ENCODE results near the gene ADRB1. TPM values are rescaled to one million over a fixed set of nuclear protein-coding genes. Genes with fewer than 3 reads are reported as not detected.

ADRB1 gene
- total and polyA plus RNA-seq, 3 donors from 2014 or later = 0.32 to 0.99 (median 0.55) TPM

- TF ChIP-seq, protein P1, sequence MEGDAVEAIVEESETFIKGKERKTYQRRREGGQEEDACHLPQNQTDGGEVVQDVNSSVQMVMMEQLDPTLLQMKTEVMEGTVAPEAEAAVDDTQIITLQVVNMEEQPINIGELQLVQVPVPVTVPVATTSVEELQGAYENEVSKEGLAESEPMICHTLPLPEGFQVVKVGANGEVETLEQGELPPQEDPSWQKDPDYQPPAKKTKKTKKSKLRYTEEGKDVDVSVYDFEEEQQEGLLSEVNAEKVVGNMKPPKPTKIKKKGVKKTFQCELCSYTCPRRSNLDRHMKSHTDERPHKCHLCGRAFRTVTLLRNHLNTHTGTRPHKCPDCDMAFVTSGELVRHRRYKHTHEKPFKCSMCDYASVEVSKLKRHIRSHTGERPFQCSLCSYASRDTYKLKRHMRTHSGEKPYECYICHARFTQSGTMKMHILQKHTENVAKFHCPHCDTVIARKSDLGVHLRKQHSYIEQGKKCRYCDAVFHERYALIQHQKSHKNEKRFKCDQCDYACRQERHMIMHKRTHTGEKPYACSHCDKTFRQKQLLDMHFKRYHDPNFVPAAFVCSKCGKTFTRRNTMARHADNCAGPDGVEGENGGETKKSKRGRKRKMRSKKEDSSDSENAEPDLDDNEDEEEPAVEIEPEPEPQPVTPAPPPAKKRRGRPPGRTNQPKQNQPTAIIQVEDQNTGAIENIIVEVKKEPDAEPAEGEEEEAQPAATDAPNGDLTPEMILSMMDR (IDR thresholded peaks at IDR 0.05) = no peak
- TF ChIP-seq POLR2A (IDR thresholded peaks at IDR 0.05) = no peak
- DNase-seq = no peak
- Histone ChIP-seq H3K36me3 (ENCODE audit: low read depth, missing control alignments) (no peaks in the 10 kb centered on the region), H3K4me3 (no peak overlapping the region), H3K4me1 (peaks cover 7% of the 10 kb centered on the region), H3K9me3 (no peaks in the 10 kb centered on the region), H3K27me3 (no peaks in the 10 kb centered on the region), H3K27ac (no peak overlapping the region)
- WGBS, 2 donors = 84 to 96% methylated on average over 3 of the region's 3 CpGs
- intact Hi-C loops (cut with DNase I; ENCODE audit: low total_unique reads) = no loop called here
Measured at GRCh38 chr10:114027951-114028350, 15.7 kb upstream of the ADRB1 start.

DNA sequence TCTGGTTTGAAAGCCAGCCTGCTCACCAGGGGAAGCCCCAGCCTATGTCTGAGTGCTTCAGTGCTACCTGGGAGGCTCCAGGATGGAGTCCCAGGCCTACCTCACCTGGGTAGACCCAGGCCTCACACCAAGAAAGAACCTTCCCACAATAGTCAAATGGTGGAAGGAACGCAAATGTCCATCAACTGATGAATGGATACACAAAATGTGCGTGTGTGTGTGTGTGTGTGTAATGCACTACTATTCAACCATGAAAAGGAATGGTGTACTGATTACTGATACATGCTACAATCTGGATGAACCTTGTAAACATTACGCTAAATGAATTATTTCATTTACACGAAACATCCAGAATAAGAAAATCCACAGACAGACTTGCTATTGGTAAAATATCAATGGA, 15.2 kb upstream of the ADRB1 start:
- Histone ChIP-seq H3K4me3 (no peak overlapping the region), H3K36me3 (ENCODE audit: low read depth, missing control alignments) (no peaks in the 10 kb centered on the region), H3K9me3 (no peaks in the 10 kb centered on the region), H3K27ac (no peak overlapping the region), H3K4me1 (peaks cover 7% of the 10 kb centered on the region), H3K27me3 (no peaks in the 10 kb centered on the region)
- no peak for DNase-seq
- WGBS, 2 donors = 93 to 98% methylated on average over 4 of the region's 4 CpGs
- TF ChIP-seq, protein P1 (IDR thresholded peaks at IDR 0.05) = no peak
- no peak for TF ChIP-seq POLR2A (IDR thresholded peaks at IDR 0.05)
- intact Hi-C loops (cut with DNase I; ENCODE audit: low total_unique reads) = no loop called here

- 82 to 83% methylated on average over 4 of the region's 4 CpGs for WGBS, 2 donors
- no peak for DNase-seq
- Histone ChIP-seq H3K36me3 (ENCODE audit: low read depth, missing control alignments) (no peaks in the 10 kb centered on the region), H3K4me3 (no peak overlapping the region), H3K9me3 (no peaks in the 10 kb centered on the region), H3K27ac (no peak overlapping the region), H3K4me1 (peaks cover 7% of the 10 kb centered on the region), H3K27me3 (no peaks in the 10 kb centered on the region)
- TF ChIP-seq POLR2A (IDR thresholded peaks at IDR 0.05) = no peak
- TF ChIP-seq, protein P1 (IDR thresholded peaks at IDR 0.05) = no peak
- intact Hi-C loops (cut with DNase I; ENCODE audit: low total_unique reads) = no loop called here
Measured at GRCh38 chr10:114029655-114030054, 14.0 kb upstream of the ADRB1 start.

DNA sequence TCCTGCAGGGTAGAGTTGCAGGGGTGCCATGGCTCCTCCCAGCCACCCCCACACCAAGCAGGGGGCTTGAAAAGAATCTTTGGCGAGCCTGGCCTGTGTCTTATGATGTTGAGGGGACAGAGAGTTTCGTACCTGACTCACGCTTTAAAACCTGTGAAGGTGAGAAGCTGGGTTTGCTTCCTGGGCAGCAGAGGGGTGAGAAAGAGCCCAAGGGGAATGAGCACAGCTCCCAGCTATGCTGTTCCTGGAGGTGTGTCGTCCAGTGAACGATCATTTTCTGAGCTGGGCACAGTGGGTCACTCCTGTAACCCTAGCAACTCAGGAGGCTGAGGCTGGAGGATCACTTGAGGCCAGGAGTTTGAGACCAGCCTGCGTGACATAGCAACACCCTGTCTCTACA, 13.5 kb upstream of the ADRB1 start:
- 89 to 93% methylated on average over 6 of the region's 6 CpGs for WGBS, 2 donors
- peaks cover 7% of the 10 kb centered on the region for H3K4me1 ChIP-seq
- no peaks in the 10 kb centered on the region for H3K9me3 ChIP-seq
- no peak overlapping the region for H3K4me3 ChIP-seq
- TF ChIP-seq POLR2A (IDR thresholded peaks at IDR 0.05) = no peak
- TF ChIP-seq, protein P1 (IDR thresholded peaks at IDR 0.05) = no peak
- no peaks in the 10 kb centered on the region for H3K36me3 ChIP-seq (ENCODE audit: low read depth, missing control alignments)
- H3K27ac ChIP-seq = no peak overlapping the region
- intact Hi-C loops (cut with DNase I; ENCODE audit: low total_unique reads) = no loop called here
- H3K27me3 ChIP-seq = no peaks in the 10 kb centered on the region
- DNase-seq = no peak
